WTC11 (cell line): ENCODE data around the gene SPEM1. TPM values are rescaled to one million over a fixed set of nuclear protein-coding genes. Genes with fewer than 3 reads are reported as not detected.

Experiments used
- ATAC-seq: fragments of 200-7000 bp; cut with Tn5 transposase; 2 replicates; pipeline ENCODE4 v1.10.0; 2021; ENCODE audit warnings: mild to moderate bottlenecking, moderate library complexity
- CTCF ChIA-PET: fragments of 300-600 bp; sonication (Branson Sonifier 250); formaldehyde crosslinking; loops from one replicate; lab custom pipeline; 2021; ENCODE audit warnings: antibody characterized with exemption; lab: Charles Lee
- POLR2A ChIA-PET: fragments of 350-600 bp; sonication (Branson Sonifier 250); formaldehyde crosslinking; loops from one replicate; lab custom pipeline; 2021; ENCODE audit warnings: antibody characterized with exemption; lab: Charles Lee
- DNase-seq: peaks from one replicate; pipeline ENCODE4 v3.0.0; 2021; ENCODE audit warnings: low spot score
- H3K27ac Mint-ChIP-seq: 2 replicates; pipeline ENCODE4 v1.8.0; 2021; ENCODE audit warnings: mixed read lengths
- H3K27me3 Mint-ChIP-seq: 2 replicates; pipeline ENCODE4 v1.8.0; 2021; ENCODE audit warnings: low read depth, mild to moderate bottlenecking, moderate library complexity, mixed read lengths
- H3K36me3 Mint-ChIP-seq: 2 replicates; pipeline ENCODE4 v1.8.0; 2021; ENCODE audit warnings: mixed read lengths
- H3K4me1 Mint-ChIP-seq: 2 replicates; pipeline ENCODE4 v1.8.0; 2022; ENCODE audit warnings: mixed read lengths
- H3K4me3 Mint-ChIP-seq: 2 replicates; pipeline ENCODE4 v1.8.0; 2021; ENCODE audit warnings: mild to moderate bottlenecking, moderate library complexity, mixed read lengths
- H3K9me3 Mint-ChIP-seq: 2 replicates; pipeline ENCODE4 v1.8.0; 2021; ENCODE audit warnings: mixed read lengths
- FOXP1 ChIP-seq: sonication (generic); formaldehyde crosslinking; IDR thresholded peaks from 2 replicates; pipeline ENCODE4 v1.8.0; 2022; ENCODE audit warnings: missing genetic modification reagents, mild to moderate bottlenecking, moderate library complexity, borderline replicate concordance
- IRF2 ChIP-seq: sonication (generic); formaldehyde crosslinking; IDR thresholded peaks from 2 replicates; pipeline ENCODE4 v1.8.0; 2022; ENCODE audit warnings: low read depth, missing genetic modification reagents, borderline replicate concordance
- MYBL2 ChIP-seq: sonication (generic); formaldehyde crosslinking; IDR thresholded peaks from 2 replicates; pipeline ENCODE4 v1.8.1; 2023; ENCODE audit warnings: mild to moderate bottlenecking, moderate library complexity, missing genetic modification reagents
- NFYB ChIP-seq: sonication (generic); formaldehyde crosslinking; conservative IDR thresholded peaks from 2 replicates; pipeline ENCODE4 v1.8.0; 2022; ENCODE audit warnings: low read depth, missing genetic modification reagents
- NR3C1 ChIP-seq: sonication (generic); formaldehyde crosslinking; conservative IDR thresholded peaks from 2 replicates; pipeline ENCODE4 v1.8.1; 2023; ENCODE audit warnings: low read depth, mild to moderate bottlenecking, missing genetic modification reagents
- SP1 ChIP-seq: sonication (generic); formaldehyde crosslinking; conservative IDR thresholded peaks from 2 replicates; pipeline ENCODE4 v1.8.1; 2022; ENCODE audit warnings: missing genetic modification reagents
- ZNF232 ChIP-seq: sonication (generic); formaldehyde crosslinking; IDR thresholded peaks from 2 replicates; pipeline ENCODE4 v1.8.0; 2022; ENCODE audit warnings: mild to moderate bottlenecking, missing genetic modification reagents
- ZNF671 ChIP-seq: fragments of 250-450 bp; sonication (Bioruptor Pico); IDR thresholded peaks from 2 replicates; pipeline ENCODE4 v1.8.0; 2021; ENCODE audit warnings: mild to moderate bottlenecking
- total RNA-seq: library from RNA; stranded (reverse); gene quantifications from 3 replicates; pipeline ENCODE4 v1.2.3, GENCODE V29; 2021
- TF ChIP-seq, protein P1 (sequence below): sonication (generic); formaldehyde crosslinking; IDR thresholded peaks from 2 replicates; pipeline ENCODE4 v1.8.1; 2023; ENCODE audit warnings: mild to moderate bottlenecking, missing genetic modification reagents, borderline replicate concordance
- TF ChIP-seq, protein P2 (sequence below): sonication (generic); formaldehyde crosslinking; IDR thresholded peaks from 2 replicates; pipeline ENCODE4 v1.8.0; 2022; ENCODE audit warnings: mild to moderate bottlenecking, missing genetic modification reagents
- TF ChIP-seq, protein P3 (sequence below): fragments of 250-450 bp; sonication (Bioruptor Pico); IDR thresholded peaks from 2 replicates; pipeline ENCODE4 v1.9.0; 2021; ENCODE audit warnings: moderate library complexity, mild to moderate bottlenecking, inconsistent platforms, borderline replicate concordance
- TF ChIP-seq, protein P4 (sequence below): sonication (generic); formaldehyde crosslinking; IDR thresholded peaks from 2 replicates; pipeline ENCODE4 v1.8.1; 2023; ENCODE audit warnings: mild to moderate bottlenecking, missing genetic modification reagents
- TF ChIP-seq, protein P5 (sequence below): sonication (generic); formaldehyde crosslinking; IDR thresholded peaks from 2 replicates; pipeline ENCODE4 v1.8.0; 2023; ENCODE audit warnings: missing genetic modification reagents, mild to moderate bottlenecking, borderline replicate concordance
- TF ChIP-seq, protein P6 (sequence below): sonication (generic); formaldehyde crosslinking; IDR thresholded peaks from 2 replicates; pipeline ENCODE4 v1.8.0; 2022; ENCODE audit warnings: mild to moderate bottlenecking, missing genetic modification reagents
- TF ChIP-seq, protein P7 (sequence below): sonication (generic); formaldehyde crosslinking; IDR thresholded peaks from 2 replicates; pipeline ENCODE4 v1.8.0; 2022; ENCODE audit warnings: mild to moderate bottlenecking, missing genetic modification reagents
- TF ChIP-seq, protein P8 (sequence below): sonication (generic); formaldehyde crosslinking; IDR thresholded peaks from 2 replicates; pipeline ENCODE4 v1.8.1; 2023; ENCODE audit warnings: mild to moderate bottlenecking, missing genetic modification reagents, moderate library complexity

The SPEM1 gene
- total RNA-seq, 1 experiment from 2014 or later = 0.35 TPM

DNA sequence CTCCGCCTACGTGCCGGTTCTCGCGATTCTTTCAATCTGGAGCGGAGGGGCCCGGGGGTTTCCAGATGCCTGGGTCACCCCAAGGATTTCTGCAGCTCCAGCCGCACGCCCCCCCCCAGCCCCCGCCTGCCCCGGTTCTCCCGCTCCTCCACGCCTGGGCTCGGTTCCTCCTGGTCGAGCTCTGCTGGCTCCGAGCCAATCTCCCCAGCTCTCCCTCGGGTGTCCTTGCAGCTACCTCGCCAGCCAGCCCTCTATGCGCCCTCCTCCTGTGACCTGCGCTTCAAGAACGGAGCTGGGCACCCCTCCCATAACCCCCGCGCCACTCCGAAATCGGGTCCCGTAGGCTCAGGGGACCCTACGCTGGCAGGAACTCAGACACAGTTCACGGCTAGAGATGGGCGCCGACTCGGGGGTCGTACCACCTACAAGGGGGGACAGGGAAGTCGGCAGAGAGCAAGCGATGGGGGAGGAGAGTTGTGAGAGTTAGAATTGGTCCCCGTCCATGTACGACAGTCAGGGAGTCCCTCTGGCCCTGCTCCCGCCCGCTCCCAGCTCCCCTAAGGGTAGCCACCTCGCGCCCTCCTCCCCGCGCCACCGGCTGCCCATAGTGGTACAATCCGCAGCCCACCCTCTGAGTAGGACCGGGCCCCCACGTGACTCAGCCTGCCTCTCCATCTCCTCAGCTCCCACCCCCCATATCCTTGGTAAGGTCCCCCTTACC lies 20.1 kb downstream of the SPEM1 start:
- peak; percentile 71 for DNase-seq
- peak; percentile 6 for ATAC-seq
- ChIA-PET CTCF (interaction anchor here (0.6 to 3.8 kb wide), 12 partner anchors 32 to 247 kb away, joined by 3 to 21 read pairs (median 7); partner anchors contain the start of genes ACAP1, NLGN2, PLSCR3 and TMEM256), POLR2A (interaction anchor here (0.6 to 2.4 kb wide), 4 partner anchors 12 to 158 kb away, joined by 3 to 15 read pairs (median 6); partner anchors contain the start of genes POLR2A and SLC2A4)
- Mint-ChIP-seq H3K4me1 (peaks cover 37% of the 10 kb centered on the region), H3K36me3 (no peaks in the 10 kb centered on the region; the same call in 1 of the 2 replicates), H3K27ac (peak overlapping the region; percentile 98), H3K9me3 (no peaks in the 10 kb centered on the region), H3K27me3 (peaks cover 34% of the 10 kb centered on the region), H3K4me3 (peak overlapping the region; percentile 97)
- no peak for TF ChIP-seq ZNF671 (CRISPR knock-in tag)
- no peak for TF ChIP-seq NFYB (CRISPR knock-in tag)
- TF ChIP-seq, protein P1, sequence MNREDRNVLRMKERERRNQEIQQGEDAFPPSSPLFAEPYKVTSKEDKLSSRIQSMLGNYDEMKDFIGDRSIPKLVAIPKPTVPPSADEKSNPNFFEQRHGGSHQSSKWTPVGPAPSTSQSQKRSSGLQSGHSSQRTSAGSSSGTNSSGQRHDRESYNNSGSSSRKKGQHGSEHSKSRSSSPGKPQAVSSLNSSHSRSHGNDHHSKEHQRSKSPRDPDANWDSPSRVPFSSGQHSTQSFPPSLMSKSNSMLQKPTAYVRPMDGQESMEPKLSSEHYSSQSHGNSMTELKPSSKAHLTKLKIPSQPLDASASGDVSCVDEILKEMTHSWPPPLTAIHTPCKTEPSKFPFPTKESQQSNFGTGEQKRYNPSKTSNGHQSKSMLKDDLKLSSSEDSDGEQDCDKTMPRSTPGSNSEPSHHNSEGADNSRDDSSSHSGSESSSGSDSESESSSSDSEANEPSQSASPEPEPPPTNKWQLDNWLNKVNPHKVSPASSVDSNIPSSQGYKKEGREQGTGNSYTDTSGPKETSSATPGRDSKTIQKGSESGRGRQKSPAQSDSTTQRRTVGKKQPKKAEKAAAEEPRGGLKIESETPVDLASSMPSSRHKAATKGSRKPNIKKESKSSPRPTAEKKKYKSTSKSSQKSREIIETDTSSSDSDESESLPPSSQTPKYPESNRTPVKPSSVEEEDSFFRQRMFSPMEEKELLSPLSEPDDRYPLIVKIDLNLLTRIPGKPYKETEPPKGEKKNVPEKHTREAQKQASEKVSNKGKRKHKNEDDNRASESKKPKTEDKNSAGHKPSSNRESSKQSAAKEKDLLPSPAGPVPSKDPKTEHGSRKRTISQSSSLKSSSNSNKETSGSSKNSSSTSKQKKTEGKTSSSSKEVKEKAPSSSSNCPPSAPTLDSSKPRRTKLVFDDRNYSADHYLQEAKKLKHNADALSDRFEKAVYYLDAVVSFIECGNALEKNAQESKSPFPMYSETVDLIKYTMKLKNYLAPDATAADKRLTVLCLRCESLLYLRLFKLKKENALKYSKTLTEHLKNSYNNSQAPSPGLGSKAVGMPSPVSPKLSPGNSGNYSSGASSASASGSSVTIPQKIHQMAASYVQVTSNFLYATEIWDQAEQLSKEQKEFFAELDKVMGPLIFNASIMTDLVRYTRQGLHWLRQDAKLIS (CRISPR knock-in tag) = no peak
- TF ChIP-seq, protein P2, sequence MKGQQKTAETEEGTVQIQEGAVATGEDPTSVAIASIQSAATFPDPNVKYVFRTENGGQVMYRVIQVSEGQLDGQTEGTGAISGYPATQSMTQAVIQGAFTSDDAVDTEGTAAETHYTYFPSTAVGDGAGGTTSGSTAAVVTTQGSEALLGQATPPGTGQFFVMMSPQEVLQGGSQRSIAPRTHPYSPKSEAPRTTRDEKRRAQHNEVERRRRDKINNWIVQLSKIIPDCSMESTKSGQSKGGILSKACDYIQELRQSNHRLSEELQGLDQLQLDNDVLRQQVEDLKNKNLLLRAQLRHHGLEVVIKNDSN = peak; percentile 98
- TF ChIP-seq, protein P3, sequence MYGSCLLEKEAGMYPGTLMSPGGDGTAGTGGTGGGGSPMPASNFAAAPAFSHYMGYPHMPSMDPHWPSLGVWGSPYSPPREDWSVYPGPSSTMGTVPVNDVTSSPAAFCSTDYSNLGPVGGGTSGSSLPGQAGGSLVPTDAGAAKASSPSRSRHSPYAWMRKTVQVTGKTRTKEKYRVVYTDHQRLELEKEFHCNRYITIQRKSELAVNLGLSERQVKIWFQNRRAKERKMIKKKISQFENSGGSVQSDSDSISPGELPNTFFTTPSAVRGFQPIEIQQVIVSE (CRISPR knock-in tag) = no peak
- TF ChIP-seq, protein P4, sequence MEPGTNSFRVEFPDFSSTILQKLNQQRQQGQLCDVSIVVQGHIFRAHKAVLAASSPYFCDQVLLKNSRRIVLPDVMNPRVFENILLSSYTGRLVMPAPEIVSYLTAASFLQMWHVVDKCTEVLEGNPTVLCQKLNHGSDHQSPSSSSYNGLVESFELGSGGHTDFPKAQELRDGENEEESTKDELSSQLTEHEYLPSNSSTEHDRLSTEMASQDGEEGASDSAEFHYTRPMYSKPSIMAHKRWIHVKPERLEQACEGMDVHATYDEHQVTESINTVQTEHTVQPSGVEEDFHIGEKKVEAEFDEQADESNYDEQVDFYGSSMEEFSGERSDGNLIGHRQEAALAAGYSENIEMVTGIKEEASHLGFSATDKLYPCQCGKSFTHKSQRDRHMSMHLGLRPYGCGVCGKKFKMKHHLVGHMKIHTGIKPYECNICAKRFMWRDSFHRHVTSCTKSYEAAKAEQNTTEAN = 0 out of 2 replicates have a peak, but pooled peaks have one; percentile 10
- TF ChIP-seq NR3C1 = no peak
- TF ChIP-seq, protein P5, sequence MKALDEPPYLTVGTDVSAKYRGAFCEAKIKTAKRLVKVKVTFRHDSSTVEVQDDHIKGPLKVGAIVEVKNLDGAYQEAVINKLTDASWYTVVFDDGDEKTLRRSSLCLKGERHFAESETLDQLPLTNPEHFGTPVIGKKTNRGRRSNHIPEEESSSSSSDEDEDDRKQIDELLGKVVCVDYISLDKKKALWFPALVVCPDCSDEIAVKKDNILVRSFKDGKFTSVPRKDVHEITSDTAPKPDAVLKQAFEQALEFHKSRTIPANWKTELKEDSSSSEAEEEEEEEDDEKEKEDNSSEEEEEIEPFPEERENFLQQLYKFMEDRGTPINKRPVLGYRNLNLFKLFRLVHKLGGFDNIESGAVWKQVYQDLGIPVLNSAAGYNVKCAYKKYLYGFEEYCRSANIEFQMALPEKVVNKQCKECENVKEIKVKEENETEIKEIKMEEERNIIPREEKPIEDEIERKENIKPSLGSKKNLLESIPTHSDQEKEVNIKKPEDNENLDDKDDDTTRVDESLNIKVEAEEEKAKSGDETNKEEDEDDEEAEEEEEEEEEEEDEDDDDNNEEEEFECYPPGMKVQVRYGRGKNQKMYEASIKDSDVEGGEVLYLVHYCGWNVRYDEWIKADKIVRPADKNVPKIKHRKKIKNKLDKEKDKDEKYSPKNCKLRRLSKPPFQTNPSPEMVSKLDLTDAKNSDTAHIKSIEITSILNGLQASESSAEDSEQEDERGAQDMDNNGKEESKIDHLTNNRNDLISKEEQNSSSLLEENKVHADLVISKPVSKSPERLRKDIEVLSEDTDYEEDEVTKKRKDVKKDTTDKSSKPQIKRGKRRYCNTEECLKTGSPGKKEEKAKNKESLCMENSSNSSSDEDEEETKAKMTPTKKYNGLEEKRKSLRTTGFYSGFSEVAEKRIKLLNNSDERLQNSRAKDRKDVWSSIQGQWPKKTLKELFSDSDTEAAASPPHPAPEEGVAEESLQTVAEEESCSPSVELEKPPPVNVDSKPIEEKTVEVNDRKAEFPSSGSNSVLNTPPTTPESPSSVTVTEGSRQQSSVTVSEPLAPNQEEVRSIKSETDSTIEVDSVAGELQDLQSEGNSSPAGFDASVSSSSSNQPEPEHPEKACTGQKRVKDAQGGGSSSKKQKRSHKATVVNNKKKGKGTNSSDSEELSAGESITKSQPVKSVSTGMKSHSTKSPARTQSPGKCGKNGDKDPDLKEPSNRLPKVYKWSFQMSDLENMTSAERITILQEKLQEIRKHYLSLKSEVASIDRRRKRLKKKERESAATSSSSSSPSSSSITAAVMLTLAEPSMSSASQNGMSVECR (CRISPR knock-in tag) = peak; percentile 34; the same call in 1 of the 2 replicates
- TF ChIP-seq, protein P6, sequence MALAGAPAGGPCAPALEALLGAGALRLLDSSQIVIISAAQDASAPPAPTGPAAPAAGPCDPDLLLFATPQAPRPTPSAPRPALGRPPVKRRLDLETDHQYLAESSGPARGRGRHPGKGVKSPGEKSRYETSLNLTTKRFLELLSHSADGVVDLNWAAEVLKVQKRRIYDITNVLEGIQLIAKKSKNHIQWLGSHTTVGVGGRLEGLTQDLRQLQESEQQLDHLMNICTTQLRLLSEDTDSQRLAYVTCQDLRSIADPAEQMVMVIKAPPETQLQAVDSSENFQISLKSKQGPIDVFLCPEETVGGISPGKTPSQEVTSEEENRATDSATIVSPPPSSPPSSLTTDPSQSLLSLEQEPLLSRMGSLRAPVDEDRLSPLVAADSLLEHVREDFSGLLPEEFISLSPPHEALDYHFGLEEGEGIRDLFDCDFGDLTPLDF (CRISPR knock-in tag) = no peak
- 0 out of 2 replicates have a peak, but pooled peaks have one; percentile 34 for TF ChIP-seq MYBL2
- peak; percentile 53 for TF ChIP-seq SP1 (CRISPR knock-in tag)
- TF ChIP-seq, protein P7, sequence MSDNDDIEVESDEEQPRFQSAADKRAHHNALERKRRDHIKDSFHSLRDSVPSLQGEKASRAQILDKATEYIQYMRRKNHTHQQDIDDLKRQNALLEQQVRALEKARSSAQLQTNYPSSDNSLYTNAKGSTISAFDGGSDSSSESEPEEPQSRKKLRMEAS = peak; percentile 82
- TF ChIP-seq FOXP1 (CRISPR knock-in tag) = peak; percentile 48; the same call in 1 of the 2 replicates
- TF ChIP-seq, protein P8, sequence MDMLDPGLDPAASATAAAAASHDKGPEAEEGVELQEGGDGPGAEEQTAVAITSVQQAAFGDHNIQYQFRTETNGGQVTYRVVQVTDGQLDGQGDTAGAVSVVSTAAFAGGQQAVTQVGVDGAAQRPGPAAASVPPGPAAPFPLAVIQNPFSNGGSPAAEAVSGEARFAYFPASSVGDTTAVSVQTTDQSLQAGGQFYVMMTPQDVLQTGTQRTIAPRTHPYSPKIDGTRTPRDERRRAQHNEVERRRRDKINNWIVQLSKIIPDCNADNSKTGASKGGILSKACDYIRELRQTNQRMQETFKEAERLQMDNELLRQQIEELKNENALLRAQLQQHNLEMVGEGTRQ (CRISPR knock-in tag) = peak; percentile 98
- TF ChIP-seq IRF2 (CRISPR knock-in tag) = no peak
- TF ChIP-seq ZNF232 (CRISPR knock-in tag) = no peak
